Endothelial cell of umbilical vein (primary cell): ENCODE measurements around the gene LEMD1. TPM values are rescaled to one million over a fixed set of nuclear protein-coding genes. Genes with fewer than 3 reads are reported as not detected.
A peak's percentile ranks its signal among the peaks of the same experiment; 100 is the strongest.

Source experiments
- BruUV-seq: library from RNA; stranded (reverse); fragments of 400-500 nt; replicated peaks from 2 replicates; lab custom pipeline; 2021; lab: Mats Ljungman, UMichigan
- CTCF ChIA-PET: fragments of 300-600, 350-600 bp; sonication (Branson Sonifier 250); formaldehyde crosslinking; loops from one replicate; lab custom pipeline; 2021; ENCODE audit warnings: antibody characterized with exemption, inconsistent platforms; lab: Charles Lee
- POLR2A ChIA-PET: fragments of 300-600, 350-600 bp; sonication (Branson Sonifier 250); formaldehyde crosslinking; loops from one replicate; lab custom pipeline; 2021; ENCODE audit warnings: antibody characterized with exemption, inconsistent platforms; lab: Charles Lee
- DNase-seq: peaks from one replicate; pipeline ENCODE4 v3.0.0-alpha.2; 2011; ENCODE audit warnings: low read depth, low spot score
- FAIRE-seq: peaks from 2 replicates; lab custom pipeline; 2011; peaks lifted over from hg19 to GRCh38; lab: Jason Lieb, UNC
- H2AFZ ChIP-seq: 2 replicates; pipeline ENCODE4 v1.6.0; 2012; ENCODE audit warnings: low read depth, low read length, control low read depth, inconsistent platforms
- H3K27ac ChIP-seq: 2 replicates; pipeline ENCODE4 v1.5.1; 2011; ENCODE audit warnings: low read depth, mild to moderate bottlenecking, control low read depth, low read length, moderate library complexity; ENCODE audit not compliant: insufficient read depth
- H3K27me3 ChIP-seq, 2 experiments: 2 replicates each; pipeline versions ENCODE4 v1.6.0 to v1.6.1; 2011; ENCODE audit warnings: low read length in 2 of 2, mixed read lengths in 1 of 2; ENCODE audit not compliant: control insufficient read depth in 2 of 2, insufficient read depth in 2 of 2
- H3K36me3 ChIP-seq, 2 experiments: 2 replicates in 1 of 2; 3 replicates in 1 of 2; pipeline ENCODE4 v1.5.1; 2011; ENCODE audit warnings: low read length in 2 of 2, mild to moderate bottlenecking in 1 of 2, moderate library complexity in 1 of 2; ENCODE audit not compliant: control insufficient read depth in 2 of 2, insufficient read depth in 2 of 2; ENCODE audit errors: extremely low read depth in 1 of 2
- H3K4me1 ChIP-seq: 3 replicates; pipeline ENCODE4 v1.5.1; 2011; ENCODE audit warnings: mild to moderate bottlenecking, low read length; ENCODE audit not compliant: control insufficient read depth, insufficient read depth; ENCODE audit errors: extremely low read depth
- H3K4me2 ChIP-seq: 2 replicates; pipeline ENCODE4 v1.6.1; 2011; ENCODE audit warnings: low read length, control low read depth, mixed read lengths; ENCODE audit not compliant: insufficient read depth
- H3K4me3 ChIP-seq, 3 experiments: fragments of 200-600 bp in 1 of 3; sonication (generic), shearing (Covaris generic) in 1 of 3; replicated peaks in 1 of 3; 2 replicates each; pipeline ENCODE4 v1.5.1; 2011 to 2016; ENCODE audit warnings: control low read depth in 3 of 3, low read length in 3 of 3, mild to moderate bottlenecking in 2 of 3, inconsistent platforms in 1 of 3, low read depth in 1 of 3, moderate library complexity in 1 of 3; ENCODE audit not compliant: insufficient read depth in 1 of 3
- H3K79me2 ChIP-seq: 2 replicates; pipeline ENCODE4 v1.6.0; 2012; ENCODE audit warnings: low read length, inconsistent platforms; ENCODE audit not compliant: control insufficient read depth, insufficient read depth
- H3K9ac ChIP-seq: replicated peaks from 2 replicates; pipeline ENCODE3; 2011; ENCODE audit warnings: low read length, control low read depth; ENCODE audit not compliant: insufficient read depth; ENCODE audit errors: extremely low read depth
- H3K9me1 ChIP-seq: replicated peaks from 3 replicates; pipeline ENCODE4 v1.6.0; 2011; ENCODE audit warnings: mild to moderate bottlenecking, low read length; ENCODE audit not compliant: control insufficient read depth, insufficient read depth; ENCODE audit errors: extremely low read depth
- H3K9me3 ChIP-seq: replicated peaks from 2 replicates; pipeline ENCODE4 v1.5.1; 2012; ENCODE audit warnings: low read length, inconsistent platforms; ENCODE audit not compliant: control insufficient read depth, insufficient read depth
- H4K20me1 ChIP-seq: replicated peaks from 2 replicates; pipeline ENCODE3; 2011; ENCODE audit warnings: mild to moderate bottlenecking, low read length; ENCODE audit not compliant: control insufficient read depth, insufficient read depth; ENCODE audit errors: extremely low read depth
- EZH2 ChIP-seq: IDR thresholded peaks from 2 replicates; pipeline ENCODE4 v1.6.1; 2012; ENCODE audit warnings: borderline replicate concordance, low read depth, mild to moderate bottlenecking, moderate library complexity, low read length, inconsistent platforms; ENCODE audit not compliant: severe bottlenecking
- FOS ChIP-seq: IDR thresholded peaks from 2 replicates; pipeline ENCODE4 v1.6.1; 2011; ENCODE audit warnings: mild to moderate bottlenecking, low read length, moderate library complexity, borderline replicate concordance; ENCODE audit not compliant: insufficient read depth
- GATA2 ChIP-seq: IDR thresholded peaks from 2 replicates; pipeline ENCODE4 v1.7.0; 2011; ENCODE audit warnings: low read depth, mild to moderate bottlenecking, moderate library complexity, mixed read lengths, low read length; ENCODE audit not compliant: insufficient read length, insufficient read depth
- JUN ChIP-seq: IDR thresholded peaks from 2 replicates; pipeline ENCODE4 v1.6.1; 2011; ENCODE audit warnings: borderline replicate concordance, low read depth; ENCODE audit not compliant: insufficient read length, insufficient read depth
- POLR2A ChIP-seq: IDR thresholded peaks from 2 replicates; pipeline ENCODE4 v1.6.1; 2012; ENCODE audit warnings: low read depth, mild to moderate bottlenecking, control low read depth, low read length
- POLR2AphosphoS5 ChIP-seq: IDR thresholded peaks from 2 replicates; pipeline ENCODE4 v1.6.1; 2012; ENCODE audit warnings: low read depth, mild to moderate bottlenecking, control low read depth, low read length, moderate library complexity; ENCODE audit not compliant: insufficient read depth
- dilution Hi-C: fragments of 300-500 bp; cut with MboI; formaldehyde crosslinking; loops from one replicate; pipeline ENCODE4 v1.15.0; 2019; ENCODE audit warnings: low sequenced_read_pairs; ENCODE audit not compliant: extremely low pct_ligation_motif_present
- intact Hi-C: fragments of 100-400 bp; cut with micrococcal nuclease; formaldehyde crosslinking; loops from one replicate; pipeline ENCODE4 v1.10.0; 2022
- polyA plus RNA-seq, 4 experiments: library from polyadenylated mRNA; depleted of rRNA in 3 of 4; stranded (reverse) in 3 of 4; unstranded in 1 of 4; fragments of >200 nt; gene quantifications; 2 replicates each; pipeline versions ENCODE4 v1.2.1 to v1.2.3, GENCODE V29; 2011 to 2012; ENCODE audit warnings: missing spikeins in 1 of 4
- total RNA-seq: library from RNA; stranded (reverse); gene quantifications from 2 replicates; pipeline ENCODE4 v1.2.3, GENCODE V29; 2021
- TF ChIP-seq, protein P1 (sequence below): IDR thresholded peaks from 2 replicates; pipeline ENCODE4 v1.6.1; 2011; ENCODE audit not compliant: insufficient read depth, insufficient read length
- TF ChIP-seq, protein P2 (sequence below), 2 donors: IDR thresholded peaks; 1 replicate in 1 of 2; 2 replicates in 1 of 2; pipeline ENCODE4 v1.5.1; 2011; ENCODE audit warnings: low read length in 2 of 2, mild to moderate bottlenecking in 2 of 2, moderate library complexity in 2 of 2, control low read depth in 1 of 2, inconsistent platforms in 1 of 2, low read depth in 1 of 2; ENCODE audit not compliant: insufficient read depth in 1 of 2; ENCODE audit errors: extremely low read depth in 1 of 2

The LEMD1 gene
- total and polyA plus RNA-seq, 2 donors (not counting 3 experiments of a cell fraction or from before 2014, with no cell fraction given): not detected

DNA sequence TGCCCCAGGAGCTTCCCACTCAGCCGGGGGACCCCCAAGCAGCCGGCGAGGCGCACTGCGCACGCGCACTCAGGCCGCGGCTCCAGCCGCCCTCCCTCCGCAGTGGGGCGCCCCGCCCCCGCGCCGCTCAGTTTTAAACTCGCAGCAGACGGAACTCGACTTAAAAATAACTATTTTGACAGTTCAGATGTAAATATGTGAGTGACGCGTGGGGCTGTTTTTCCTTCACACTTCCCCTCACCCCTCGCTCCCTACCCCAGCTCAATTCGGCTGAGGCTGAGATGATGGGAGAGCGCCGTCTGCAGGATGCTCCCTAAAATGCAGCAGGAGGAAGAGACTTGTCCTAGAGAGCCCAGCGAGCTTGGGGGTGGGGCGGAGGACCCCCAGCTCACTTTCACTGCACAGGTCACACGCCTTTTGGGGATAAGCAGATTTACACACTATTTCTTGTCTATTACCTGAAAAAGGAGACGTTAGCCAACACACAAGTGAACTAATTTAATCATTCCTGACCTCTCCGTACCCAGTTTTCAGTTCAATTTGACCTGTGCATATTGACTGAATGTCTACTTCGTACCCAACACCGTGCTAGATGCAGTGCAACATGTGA, 8.9 kb upstream of the LEMD1 start:
- BruUV-seq: no TSS peak
- Histone ChIP-seq H3K27ac (no peak overlapping the region), H3K4me2 (peak overlapping the region; percentile 80), H3K27me3 (peaks cover 12 to 19% of the 10 kb centered on the region in 2 experiments), H3K4me1 (no peaks in the 10 kb centered on the region), H4K20me1 (no peaks in the 10 kb centered on the region), H3K36me3 (no peaks in the 10 kb centered on the region), H2AFZ (peak overlapping the region; percentile 97), H3K9ac (no peak overlapping the region), H3K9me3 (no peaks in the 10 kb centered on the region), H3K9me1 (no peaks in the 10 kb centered on the region), H3K4me3 (peak overlapping the region; percentile 18 to 51 (median 34)), H3K79me2 (no peaks in the 10 kb centered on the region)
- dilution Hi-C loops (no loop called here), intact Hi-C loops (no loop called here)
- POLR2A ChIA-PET: no interaction called here
- peak; percentile 59 for DNase-seq
- CTCF ChIA-PET: interaction anchor here (0.7 to 3.0 kb wide), 23 partner anchors 8 to 159 kb away, joined by 3 to 19 read pairs (median 6); partner anchors contain the start of gene LEMD1
- TF ChIP-seq POLR2AphosphoS5 (no peak), FOS (no peak), GATA2 (no peak), EZH2 (no peak), POLR2A (no peak), JUN (no peak)
- TF ChIP-seq, protein P1, sequence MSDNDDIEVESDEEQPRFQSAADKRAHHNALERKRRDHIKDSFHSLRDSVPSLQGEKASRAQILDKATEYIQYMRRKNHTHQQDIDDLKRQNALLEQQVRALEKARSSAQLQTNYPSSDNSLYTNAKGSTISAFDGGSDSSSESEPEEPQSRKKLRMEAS: no peak
- TF ChIP-seq, protein P2, sequence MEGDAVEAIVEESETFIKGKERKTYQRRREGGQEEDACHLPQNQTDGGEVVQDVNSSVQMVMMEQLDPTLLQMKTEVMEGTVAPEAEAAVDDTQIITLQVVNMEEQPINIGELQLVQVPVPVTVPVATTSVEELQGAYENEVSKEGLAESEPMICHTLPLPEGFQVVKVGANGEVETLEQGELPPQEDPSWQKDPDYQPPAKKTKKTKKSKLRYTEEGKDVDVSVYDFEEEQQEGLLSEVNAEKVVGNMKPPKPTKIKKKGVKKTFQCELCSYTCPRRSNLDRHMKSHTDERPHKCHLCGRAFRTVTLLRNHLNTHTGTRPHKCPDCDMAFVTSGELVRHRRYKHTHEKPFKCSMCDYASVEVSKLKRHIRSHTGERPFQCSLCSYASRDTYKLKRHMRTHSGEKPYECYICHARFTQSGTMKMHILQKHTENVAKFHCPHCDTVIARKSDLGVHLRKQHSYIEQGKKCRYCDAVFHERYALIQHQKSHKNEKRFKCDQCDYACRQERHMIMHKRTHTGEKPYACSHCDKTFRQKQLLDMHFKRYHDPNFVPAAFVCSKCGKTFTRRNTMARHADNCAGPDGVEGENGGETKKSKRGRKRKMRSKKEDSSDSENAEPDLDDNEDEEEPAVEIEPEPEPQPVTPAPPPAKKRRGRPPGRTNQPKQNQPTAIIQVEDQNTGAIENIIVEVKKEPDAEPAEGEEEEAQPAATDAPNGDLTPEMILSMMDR (IDR thresholded peaks at IDR 0.05; ENCODE audit: extremely low read depth in 1 of 2, insufficient read depth in 1 of 2, low read depth in 1 of 2, low read length in 2 of 2): peak; percentile 67 to 79
- peak; percentile 26 for FAIRE-seq
